IPS-18a (cell line): ENCODE measurements around the gene ENPEP.

Experiments
- H3K27ac ChIP-seq: one replicate; pipeline ENCODE4 v1.5.1; 2013; ENCODE audit warnings: low read length
- H3K27me3 ChIP-seq: one replicate; pipeline ENCODE4 v1.6.1; 2013; ENCODE audit warnings: mild to moderate bottlenecking, low read length; ENCODE audit not compliant: control insufficient read depth, insufficient read depth
- H3K36me3 ChIP-seq: one replicate; pipeline ENCODE4 v1.6.1; 2013; ENCODE audit warnings: low read depth, low read length; ENCODE audit not compliant: control insufficient read depth
- H3K4me1 ChIP-seq: one replicate; pipeline ENCODE4 v1.6.1; 2013; ENCODE audit warnings: low read depth, low read length; ENCODE audit not compliant: control insufficient read depth
- H3K4me3 ChIP-seq: one replicate; pipeline ENCODE4 v1.5.1; 2013; ENCODE audit warnings: low read length
- H3K9ac ChIP-seq: one replicate; pipeline ENCODE4 v1.6.1; 2013; ENCODE audit warnings: mild to moderate bottlenecking, low read length, moderate library complexity
- H3K9me3 ChIP-seq: one replicate; pipeline ENCODE4 v1.6.1; 2013; ENCODE audit warnings: low read depth, low read length; ENCODE audit not compliant: control insufficient read depth

The ENPEP gene

GRCh38 chr4:110508827-110509710 lies 33.1 kb downstream of the ENPEP start:
- H3K27me3 ChIP-seq, result no peaks in the 10 kb centered on the region
- no peak overlapping the region for H3K27ac ChIP-seq
- H3K4me3 ChIP-seq, result no peak overlapping the region
- no peaks in the 10 kb centered on the region for H3K36me3 ChIP-seq
- no peaks in the 10 kb centered on the region for H3K4me1 ChIP-seq
- no peaks in the 10 kb centered on the region for H3K9me3 ChIP-seq
- no peak overlapping the region for H3K9ac ChIP-seq

- H3K36me3 ChIP-seq, result no peaks in the 10 kb centered on the region
Measured at GRCh38 chr4:110510277-110510676, 34.3 kb downstream of the ENPEP start.

GRCh38 chr4:110510955-110511544 lies 35.1 kb downstream of the ENPEP start:
- Histone ChIP-seq H3K36me3 (no peaks in the 10 kb centered on the region), H3K9me3 (no peaks in the 10 kb centered on the region), H3K4me3 (no peak overlapping the region), H3K4me1 (no peaks in the 10 kb centered on the region), H3K27ac (no peak overlapping the region), H3K27me3 (no peaks in the 10 kb centered on the region), H3K9ac (no peak overlapping the region)

More at GRCh38 chr4:110510277-110510676, 34.3 kb downstream of the ENPEP start:
- no peak overlapping the region for H3K9ac ChIP-seq
- H3K4me1 ChIP-seq, result no peaks in the 10 kb centered on the region
- H3K27ac ChIP-seq, result no peak overlapping the region
- H3K9me3 ChIP-seq, result no peaks in the 10 kb centered on the region
- H3K27me3 ChIP-seq, result no peaks in the 10 kb centered on the region
- H3K4me3 ChIP-seq, result no peak overlapping the region

GRCh38 chr4:110512901-110513300 lies 36.9 kb downstream of the ENPEP start:
- H3K9me3 ChIP-seq, result no peaks in the 10 kb centered on the region
- no peak overlapping the region for H3K4me3 ChIP-seq
- no peaks in the 10 kb centered on the region for H3K4me1 ChIP-seq
- H3K27ac ChIP-seq, result no peak overlapping the region
- no peak overlapping the region for H3K9ac ChIP-seq
- H3K36me3 ChIP-seq, result no peaks in the 10 kb centered on the region
- H3K27me3 ChIP-seq, result no peaks in the 10 kb centered on the region

- no peaks in the 10 kb centered on the region for H3K4me1 ChIP-seq
- H3K4me3 ChIP-seq, result no peak overlapping the region
- H3K9me3 ChIP-seq, result no peaks in the 10 kb centered on the region
- H3K27ac ChIP-seq, result no peak overlapping the region
- H3K27me3 ChIP-seq, result no peaks in the 10 kb centered on the region
- H3K36me3 ChIP-seq, result no peaks in the 10 kb centered on the region
- no peak overlapping the region for H3K9ac ChIP-seq
Measured at GRCh38 chr4:110514889-110515479, 39.0 kb downstream of the ENPEP start.

- H3K4me1 ChIP-seq, result no peaks in the 10 kb centered on the region
- no peaks in the 10 kb centered on the region for H3K27me3 ChIP-seq
- no peak overlapping the region for H3K27ac ChIP-seq
- no peaks in the 10 kb centered on the region for H3K36me3 ChIP-seq
- H3K9ac ChIP-seq, result no peak overlapping the region
- no peaks in the 10 kb centered on the region for H3K9me3 ChIP-seq
- no peak overlapping the region for H3K4me3 ChIP-seq
Measured at GRCh38 chr4:110515676-110516075, 39.7 kb downstream of the ENPEP start.

- no peak overlapping the region for H3K9ac ChIP-seq
- no peaks in the 10 kb centered on the region for H3K4me1 ChIP-seq
- no peaks in the 10 kb centered on the region for H3K27me3 ChIP-seq
- H3K9me3 ChIP-seq, result no peaks in the 10 kb centered on the region
- H3K4me3 ChIP-seq, result no peak overlapping the region
- no peak overlapping the region for H3K27ac ChIP-seq
- no peaks in the 10 kb centered on the region for H3K36me3 ChIP-seq
Measured at GRCh38 chr4:110516106-110516922, 40.4 kb downstream of the ENPEP start.

- no peaks in the 10 kb centered on the region for H3K4me1 ChIP-seq
- no peak overlapping the region for H3K9ac ChIP-seq
- H3K27ac ChIP-seq, result no peak overlapping the region
- no peaks in the 10 kb centered on the region for H3K9me3 ChIP-seq
- no peaks in the 10 kb centered on the region for H3K27me3 ChIP-seq
- H3K4me3 ChIP-seq, result no peak overlapping the region
- H3K36me3 ChIP-seq, result no peaks in the 10 kb centered on the region
Measured at GRCh38 chr4:110518889-110519490, 43.0 kb downstream of the ENPEP start.

- H3K4me1 ChIP-seq, result no peaks in the 10 kb centered on the region
- no peaks in the 10 kb centered on the region for H3K36me3 ChIP-seq
- no peaks in the 10 kb centered on the region for H3K27me3 ChIP-seq
- no peak overlapping the region for H3K4me3 ChIP-seq
- H3K27ac ChIP-seq, result no peak overlapping the region
- H3K9me3 ChIP-seq, result no peaks in the 10 kb centered on the region
- no peak overlapping the region for H3K9ac ChIP-seq
Measured at GRCh38 chr4:110520886-110521285, 44.9 kb downstream of the ENPEP start.

GRCh38 chr4:110526589-110526988 lies 50.6 kb downstream of the ENPEP start:
- no peaks in the 10 kb centered on the region for H3K27me3 ChIP-seq
- no peaks in the 10 kb centered on the region for H3K9me3 ChIP-seq
- no peaks in the 10 kb centered on the region for H3K36me3 ChIP-seq
- no peak overlapping the region for H3K9ac ChIP-seq
- no peak overlapping the region for H3K27ac ChIP-seq
- H3K4me1 ChIP-seq, result no peaks in the 10 kb centered on the region
- H3K4me3 ChIP-seq, result no peak overlapping the region

GRCh38 chr4:110527156-110527555 lies 51.2 kb downstream of the ENPEP start:
- Histone ChIP-seq H3K27ac (no peak overlapping the region), H3K9ac (no peak overlapping the region), H3K27me3 (no peaks in the 10 kb centered on the region), H3K36me3 (no peaks in the 10 kb centered on the region), H3K9me3 (no peaks in the 10 kb centered on the region), H3K4me1 (no peaks in the 10 kb centered on the region), H3K4me3 (no peak overlapping the region)
